HG03025 (cell line): Measurements from ENCODE around the gene DCUN1D4.

Experiments
- ATAC-seq: cut with Tn5 transposase; IDR thresholded peaks from one replicate; pipeline ENCODE4 v1.9.1; 2021; ENCODE audit warnings: mild to moderate bottlenecking, moderate library complexity; ENCODE audit not compliant: unreplicated experiment, low FRiP score

Gene DCUN1D4

DNA sequence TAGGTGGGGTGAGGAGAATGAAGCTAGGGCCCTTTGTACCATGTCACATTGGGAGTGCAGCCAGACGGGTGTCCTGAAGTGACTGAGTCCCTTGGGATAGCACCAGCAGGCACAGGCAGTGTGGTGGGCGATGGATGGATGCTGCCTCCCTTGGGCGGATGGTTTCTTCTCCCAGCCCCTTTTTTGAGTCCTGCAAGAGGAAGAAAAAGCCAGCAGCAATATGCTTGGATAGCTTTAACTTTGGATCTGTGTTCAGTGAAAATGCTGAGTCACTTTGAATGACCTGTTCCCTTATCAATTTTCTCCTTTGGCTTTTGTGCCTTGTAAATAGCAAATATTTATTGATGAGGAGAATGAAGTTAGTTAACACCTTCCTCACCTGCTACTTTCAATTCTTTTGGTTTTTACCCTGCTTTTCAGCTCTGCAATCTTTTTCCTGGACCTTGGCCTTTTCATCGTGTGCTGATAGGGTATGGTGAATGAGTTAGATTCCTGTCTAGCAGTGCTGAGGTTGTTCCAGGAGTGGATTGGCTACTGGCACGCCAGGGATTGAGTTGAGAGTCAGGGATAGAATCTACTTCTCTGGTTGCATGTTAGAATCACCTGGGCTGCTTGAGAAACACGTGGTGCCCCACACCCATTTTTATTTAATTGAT is 10.2 kb downstream of the DCUN1D4 start:
- no peak for ATAC-seq

DNA sequence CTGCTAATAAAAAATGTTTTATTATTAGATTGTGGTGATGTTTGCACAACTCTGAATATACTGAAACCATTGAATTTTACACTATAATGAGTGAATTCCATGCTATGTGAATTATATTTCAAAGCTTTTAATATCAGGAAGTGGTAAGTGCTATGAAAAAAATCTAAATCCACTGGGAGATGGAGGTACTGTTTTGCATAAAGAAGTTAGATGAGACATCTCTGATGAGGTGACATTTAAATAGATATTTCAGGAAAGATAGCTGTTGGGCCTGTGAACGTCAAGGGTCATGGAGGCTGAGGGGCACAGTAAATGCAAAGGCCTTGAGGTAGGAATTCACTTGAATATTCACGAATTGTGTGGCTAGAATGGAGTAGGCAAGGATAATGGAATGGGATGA is 12.3 kb downstream of the DCUN1D4 start:
- ATAC-seq, result no peak

DNA sequence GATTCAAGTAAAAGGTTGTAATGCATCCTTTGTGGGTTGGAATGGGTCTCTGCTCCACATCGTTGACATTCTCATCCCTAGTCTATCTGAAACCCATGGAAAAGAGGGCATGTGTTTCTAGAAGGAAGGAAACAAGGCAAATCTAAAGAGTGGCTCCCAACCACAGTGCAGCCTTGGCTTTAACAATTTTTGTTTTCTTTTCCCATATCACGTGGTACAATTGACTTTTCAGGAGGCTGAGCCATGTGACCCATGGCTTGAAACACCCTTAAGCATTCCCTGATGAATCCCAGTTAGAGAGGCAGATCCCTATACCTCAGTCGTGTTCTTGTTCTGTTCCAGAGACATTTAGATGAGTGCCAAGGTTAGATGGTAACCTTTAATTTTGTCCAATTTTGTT is 12.8 kb downstream of the DCUN1D4 start:
- ATAC-seq, result no peak

GRCh38 chr4:51858605-51859202 is 15.8 kb downstream of the DCUN1D4 start:
- ATAC-seq, result no peak

- ATAC-seq, result no peak
Observed at GRCh38 chr4:51859476-51860031, 16.6 kb downstream of the DCUN1D4 start.

GRCh38 chr4:51862199-51862598 is 19.2 kb downstream of the DCUN1D4 start:
- ATAC-seq, result no peak

- ATAC-seq, result no peak
Observed at GRCh38 chr4:51862781-51863180, 19.8 kb downstream of the DCUN1D4 start.

DNA sequence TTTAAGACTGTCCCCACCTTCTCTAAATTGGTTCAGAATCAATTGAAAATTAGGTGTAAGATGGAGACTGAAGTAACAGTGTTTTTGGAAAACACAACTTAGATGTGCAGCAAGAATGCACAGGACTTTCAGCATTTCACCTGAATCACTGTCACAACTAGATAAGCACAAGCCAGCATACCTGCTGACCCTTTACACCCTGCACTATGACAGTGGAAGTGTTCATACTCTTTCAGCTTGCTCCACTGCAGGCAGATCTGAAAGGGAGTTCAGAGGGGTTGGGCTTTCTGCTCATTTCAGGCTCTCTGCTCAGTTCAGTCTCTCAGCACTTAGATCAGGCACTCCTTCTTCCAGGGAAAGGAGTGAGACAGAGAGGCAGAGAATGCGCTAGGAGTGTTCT is 22.8 kb downstream of the DCUN1D4 start:
- no peak for ATAC-seq

- ATAC-seq, result no peak
Observed at GRCh38 chr4:51866835-51867234, 23.9 kb downstream of the DCUN1D4 start.

DNA sequence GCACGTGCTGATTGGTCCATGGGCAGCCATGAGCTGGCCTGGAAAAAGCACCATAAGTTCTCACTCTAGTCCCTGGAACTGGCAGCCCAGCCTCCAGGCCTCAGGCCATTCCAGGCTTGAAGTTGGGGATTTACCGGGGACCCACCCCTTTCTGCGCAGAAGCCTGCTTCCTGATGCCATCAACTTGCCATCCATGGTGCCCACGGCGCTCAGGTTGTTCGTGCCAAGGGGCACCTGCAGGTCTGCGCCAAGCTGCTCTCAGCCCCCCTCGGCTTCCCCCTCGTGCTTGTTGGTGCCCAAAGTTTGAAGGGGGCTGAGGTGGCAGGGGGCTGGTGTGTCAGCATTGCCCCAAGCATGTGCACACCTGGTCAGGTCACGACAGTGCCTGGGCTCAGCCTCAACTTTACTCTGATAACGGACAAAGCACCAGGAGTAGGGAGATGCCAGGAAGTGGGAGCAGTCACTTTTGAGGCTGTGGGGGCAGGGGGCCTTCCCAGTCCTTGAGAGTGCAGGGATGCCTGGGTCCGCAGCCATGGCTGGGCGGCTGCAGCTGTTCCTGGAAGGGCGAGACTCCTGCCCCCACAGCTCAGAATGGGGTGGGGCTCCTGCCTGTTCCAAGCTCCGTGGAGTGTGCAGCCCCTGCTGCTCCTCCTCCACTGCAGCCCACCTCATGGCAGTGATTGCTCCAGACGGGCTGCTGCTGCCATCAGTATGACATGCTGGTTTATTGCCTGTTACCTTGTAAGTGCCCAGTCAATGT is 24.9 kb downstream of the DCUN1D4 start:
- no peak for ATAC-seq

DNA sequence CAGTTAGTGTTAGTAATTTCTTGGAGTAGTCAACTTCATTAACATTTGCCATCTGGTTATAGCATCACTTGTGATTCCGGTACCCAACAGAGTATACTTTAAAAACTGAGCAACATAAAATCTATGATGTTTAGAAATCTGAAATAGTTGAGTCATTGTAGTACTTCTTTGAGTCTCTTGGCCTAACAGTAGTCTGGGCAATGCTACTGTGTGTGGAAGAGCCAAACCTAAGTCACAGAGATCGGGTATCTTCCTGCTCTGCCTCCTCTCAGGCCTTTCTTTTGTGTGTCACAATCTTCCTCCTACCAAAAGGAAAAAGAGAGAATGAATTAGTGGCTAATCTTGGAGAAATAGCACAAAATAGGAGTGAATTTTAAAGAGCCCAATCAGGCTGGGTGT is 25.5 kb downstream of the DCUN1D4 start:
- no peak for ATAC-seq

GRCh38 chr4:51870441-51871188 is 27.7 kb downstream of the DCUN1D4 start:
- no peak for ATAC-seq

DNA sequence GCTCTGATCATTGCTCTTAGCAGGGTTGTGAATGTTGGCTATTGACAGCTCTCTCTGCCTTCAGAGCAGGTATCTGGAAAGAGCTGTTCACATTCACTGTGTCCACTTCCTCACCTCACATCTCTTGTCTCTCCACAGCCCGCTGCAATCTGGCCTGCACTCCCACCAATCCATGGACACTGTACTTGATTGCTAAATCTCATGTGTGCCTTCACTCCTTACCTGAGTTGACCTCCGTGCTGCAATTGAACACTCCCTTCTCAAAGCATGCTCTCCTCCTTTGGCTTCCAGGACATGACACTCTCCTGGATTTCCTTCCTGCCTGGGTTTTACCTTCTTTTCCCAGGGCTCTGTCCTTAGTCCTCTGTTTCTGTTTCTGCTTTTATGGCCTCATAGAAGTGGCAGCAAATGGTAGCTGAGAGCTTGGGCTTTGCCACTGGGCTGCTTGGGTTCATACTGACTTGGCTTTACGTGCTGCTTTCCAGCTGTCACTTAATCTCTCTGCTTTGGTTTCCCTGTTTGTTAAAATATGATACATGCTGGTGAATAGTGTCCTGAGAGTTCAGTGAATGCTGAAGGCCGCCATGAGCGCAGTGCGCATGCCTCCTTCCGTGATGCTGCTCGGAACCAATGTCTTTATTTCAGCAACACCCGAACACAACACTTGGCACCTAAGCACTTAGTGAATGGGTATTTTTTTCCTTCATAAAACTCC is 29.5 kb downstream of the DCUN1D4 start:
- ATAC-seq, result no peak

DNA sequence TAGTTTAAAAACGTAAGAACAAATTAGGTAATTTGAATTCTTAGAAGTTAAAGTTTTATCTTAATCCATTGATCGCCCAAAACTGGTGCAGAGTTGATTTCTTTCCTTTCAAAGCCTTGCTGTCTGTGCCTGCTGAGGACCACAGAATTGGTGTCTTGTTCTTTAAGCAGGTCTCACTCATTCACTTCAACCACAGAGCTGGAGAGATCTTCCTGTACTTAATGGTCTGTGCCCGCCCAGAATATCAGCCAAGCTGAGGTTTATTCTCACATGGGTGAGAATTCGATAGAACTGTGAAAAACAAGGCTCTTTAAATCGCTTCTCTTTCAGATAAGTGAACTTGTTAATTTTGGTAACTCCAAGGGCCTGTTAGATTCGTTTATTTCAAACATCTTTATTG is 31.6 kb downstream of the DCUN1D4 start:
- ATAC-seq, result no peak

GRCh38 chr4:51878431-51878830 is 35.5 kb downstream of the DCUN1D4 start:
- ATAC-seq, result no peak

GRCh38 chr4:51880016-51880915 is 37.3 kb downstream of the DCUN1D4 start:
- ATAC-seq, result no peak

DNA sequence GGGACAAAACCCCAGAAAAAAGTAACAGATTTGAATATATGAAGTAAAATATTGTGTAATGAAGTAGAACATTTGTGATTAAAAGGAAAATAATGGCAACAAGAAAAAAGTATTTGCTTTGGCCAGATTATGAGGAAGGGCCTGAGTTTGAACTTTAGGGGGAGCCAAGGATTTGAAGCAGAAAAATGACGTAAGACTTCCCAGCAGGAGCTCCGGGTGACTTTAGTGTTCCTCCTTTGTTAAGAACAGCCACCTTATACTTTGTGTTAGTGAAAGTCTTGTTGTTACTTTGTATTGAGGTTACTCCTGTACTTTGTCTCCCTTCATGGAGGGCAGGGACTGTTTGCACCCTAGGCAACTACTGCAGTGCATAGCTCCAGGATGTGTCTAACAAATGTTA is 41.1 kb downstream of the DCUN1D4 start:
- ATAC-seq, result no peak

- no peak for ATAC-seq
Observed at GRCh38 chr4:51884606-51885005, 41.7 kb downstream of the DCUN1D4 start.

DNA sequence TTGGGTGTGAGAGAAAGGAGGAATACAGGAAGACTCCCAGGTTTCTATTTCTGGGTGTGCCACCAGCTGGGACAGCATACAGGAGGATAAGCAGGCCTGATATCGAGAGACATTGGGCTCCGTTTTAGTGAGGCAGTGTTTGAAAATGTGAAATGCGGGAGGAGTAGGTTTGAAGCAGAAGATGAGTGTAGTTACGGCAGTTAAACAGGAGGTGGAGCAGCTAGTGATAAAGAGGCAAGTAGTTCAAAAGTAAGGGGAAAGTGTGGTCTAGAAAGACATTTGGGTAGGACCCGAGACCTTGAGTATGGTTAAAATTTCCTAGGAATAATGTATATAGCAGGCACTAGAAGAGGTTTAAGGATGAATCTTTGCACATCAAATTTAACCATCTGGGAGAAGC is 42.4 kb downstream of the DCUN1D4 start:
- ATAC-seq, result no peak
